ENCODE measurements around the gene SNX20.

Gene SNX20

DNA sequence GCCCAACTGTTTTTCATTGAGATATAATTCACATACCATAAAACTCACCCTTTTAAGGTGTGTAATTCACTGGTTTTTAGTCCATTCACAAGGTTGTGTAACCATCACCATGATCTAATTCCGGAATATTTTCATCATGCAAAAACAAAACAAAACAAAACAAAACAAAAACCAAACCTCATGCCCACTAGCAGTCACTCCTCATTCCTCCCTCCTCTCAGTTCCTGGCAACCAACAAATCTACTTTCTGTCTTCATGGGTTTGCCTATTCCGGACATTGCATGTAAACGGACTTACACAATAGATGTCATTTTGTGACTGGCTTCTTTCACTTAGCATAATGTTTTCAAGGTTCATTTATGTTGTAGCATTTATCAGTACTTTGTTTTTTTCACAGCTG, 7.8 kb upstream of the SNX20 start:
- Histone ChIP-seq H3K27ac (no peak overlapping the region), H3K4me3 (ENCODE audit: low read depth, low read length) (no peak overlapping the region), H3K27me3 (replicated peaks) (peaks cover 6% of the 10 kb centered on the region), H3K36me3 (replicated peaks) (no peaks in the 10 kb centered on the region)
- no peak for DNase-seq
- in situ Hi-C loops (cut with HindIII; ENCODE audit: low pct_ligation_motif_present, low sequenced_read_pairs), result no loop called here
- TF ChIP-seq, protein P1, sequence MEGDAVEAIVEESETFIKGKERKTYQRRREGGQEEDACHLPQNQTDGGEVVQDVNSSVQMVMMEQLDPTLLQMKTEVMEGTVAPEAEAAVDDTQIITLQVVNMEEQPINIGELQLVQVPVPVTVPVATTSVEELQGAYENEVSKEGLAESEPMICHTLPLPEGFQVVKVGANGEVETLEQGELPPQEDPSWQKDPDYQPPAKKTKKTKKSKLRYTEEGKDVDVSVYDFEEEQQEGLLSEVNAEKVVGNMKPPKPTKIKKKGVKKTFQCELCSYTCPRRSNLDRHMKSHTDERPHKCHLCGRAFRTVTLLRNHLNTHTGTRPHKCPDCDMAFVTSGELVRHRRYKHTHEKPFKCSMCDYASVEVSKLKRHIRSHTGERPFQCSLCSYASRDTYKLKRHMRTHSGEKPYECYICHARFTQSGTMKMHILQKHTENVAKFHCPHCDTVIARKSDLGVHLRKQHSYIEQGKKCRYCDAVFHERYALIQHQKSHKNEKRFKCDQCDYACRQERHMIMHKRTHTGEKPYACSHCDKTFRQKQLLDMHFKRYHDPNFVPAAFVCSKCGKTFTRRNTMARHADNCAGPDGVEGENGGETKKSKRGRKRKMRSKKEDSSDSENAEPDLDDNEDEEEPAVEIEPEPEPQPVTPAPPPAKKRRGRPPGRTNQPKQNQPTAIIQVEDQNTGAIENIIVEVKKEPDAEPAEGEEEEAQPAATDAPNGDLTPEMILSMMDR (IDR thresholded peaks at IDR 0.05; ENCODE audit: low read depth, low read length, missing control alignments), result no peak

GRCh38 chr16:50688083-50688482, 7.0 kb upstream of the SNX20 start:
- Histone ChIP-seq H3K36me3 (replicated peaks) (no peaks in the 10 kb centered on the region), H3K27me3 (replicated peaks) (peaks cover under 1% of the 10 kb centered on the region), H3K4me3 (ENCODE audit: low read depth, low read length) (no peak overlapping the region), H3K27ac (no peak overlapping the region)
- in situ Hi-C loops (cut with HindIII; ENCODE audit: low pct_ligation_motif_present, low sequenced_read_pairs), result no loop called here
- no peak for DNase-seq
- TF ChIP-seq, protein P1 (IDR thresholded peaks at IDR 0.05; ENCODE audit: low read depth, low read length, missing control alignments), result no peak

GRCh38 chr16:50685462-50686063, 4.5 kb upstream of the SNX20 start:
- no peak overlapping the region for H3K27ac ChIP-seq
- no peak overlapping the region for H3K4me3 ChIP-seq (ENCODE audit: low read depth, low read length)
- DNase-seq, result no peak
- in situ Hi-C loops (cut with HindIII; ENCODE audit: low pct_ligation_motif_present, low sequenced_read_pairs), result no loop called here
- TF ChIP-seq, protein P1 (IDR thresholded peaks at IDR 0.05; ENCODE audit: low read depth, low read length, missing control alignments), result no peak
- no peaks in the 10 kb centered on the region for H3K36me3 ChIP-seq (replicated peaks)
- H3K27me3 ChIP-seq (replicated peaks), result no peaks in the 10 kb centered on the region

- Histone ChIP-seq H3K4me3 (ENCODE audit: low read depth, low read length) (no peak overlapping the region), H3K27ac (no peak overlapping the region), H3K36me3 (replicated peaks) (no peaks in the 10 kb centered on the region), H3K27me3 (replicated peaks) (no peaks in the 10 kb centered on the region)
- TF ChIP-seq, protein P1 (IDR thresholded peaks at IDR 0.05; ENCODE audit: low read depth, low read length, missing control alignments), result no peak
- in situ Hi-C loops (cut with HindIII; ENCODE audit: low pct_ligation_motif_present, low sequenced_read_pairs), result no loop called here
- no peak for DNase-seq
These were observed 3.8 kb upstream of the SNX20 start for GRCh38 chr16:50684823-50685461.

GRCh38 chr16:50683689-50684374, 2.7 kb upstream of the SNX20 start:
- Histone ChIP-seq H3K27me3 (replicated peaks) (no peaks in the 10 kb centered on the region), H3K36me3 (replicated peaks) (no peaks in the 10 kb centered on the region), H3K4me3 (ENCODE audit: low read depth, low read length) (no peak overlapping the region), H3K27ac (no peak overlapping the region)
- in situ Hi-C loops (cut with HindIII; ENCODE audit: low pct_ligation_motif_present, low sequenced_read_pairs), result no loop called here
- TF ChIP-seq, protein P1 (IDR thresholded peaks at IDR 0.05; ENCODE audit: low read depth, low read length, missing control alignments), result no peak
- DNase-seq, result no peak

Measured in brain microvascular endothelial cell (primary cell).